NT2/D1 (cell line): ENCODE data around the gene MRPS34.

Experiments used
- DNase-seq: peaks from one replicate; pipeline ENCODE4 v3.0.0-alpha.2; 2011; ENCODE audit warnings: low read depth, low spot score
- H3K27me3 ChIP-seq: 2 replicates; pipeline ENCODE4 v1.6.0; 2011; ENCODE audit warnings: mild to moderate bottlenecking; ENCODE audit not compliant: insufficient read length, insufficient read depth
- H3K36me3 ChIP-seq: 2 replicates; pipeline ENCODE4 v1.6.1; 2011; ENCODE audit warnings: mild to moderate bottlenecking, low read length, mixed read lengths; ENCODE audit not compliant: insufficient read depth, insufficient read length
- H3K4me1 ChIP-seq: 2 replicates; pipeline ENCODE4 v1.5.1; 2011; ENCODE audit not compliant: insufficient read depth, insufficient read length
- H3K4me3 ChIP-seq: 2 replicates; pipeline ENCODE4 v1.5.1; 2011; ENCODE audit warnings: low read depth; ENCODE audit not compliant: insufficient read length
- H3K9ac ChIP-seq: 2 replicates; pipeline ENCODE4 v1.6.0; 2011; ENCODE audit warnings: low read depth; ENCODE audit not compliant: insufficient read length
- H3K9me3 ChIP-seq: 2 replicates; pipeline ENCODE4 v1.5.1; 2011; ENCODE audit warnings: mild to moderate bottlenecking, low read length; ENCODE audit not compliant: insufficient read depth
- SUZ12 ChIP-seq: IDR thresholded peaks from 2 replicates; pipeline ENCODE4 v1.6.1; 2011; ENCODE audit not compliant: insufficient read length, insufficient read depth; ENCODE audit errors: extremely low read depth
- YY1 ChIP-seq: IDR thresholded peaks from 2 replicates; pipeline ENCODE4 v1.6.1; 2011; ENCODE audit not compliant: insufficient read length, insufficient read depth
- ZNF274 ChIP-seq: IDR thresholded peaks from 2 replicates; pipeline ENCODE4 v1.6.1; 2011; ENCODE audit warnings: mild to moderate bottlenecking, low read depth, low read length

MRPS34 gene

GRCh38 chr16:1789643-1790045, 16.7 kb upstream of the MRPS34 start:
- Histone ChIP-seq H3K27me3 (no peaks in the 10 kb centered on the region), H3K9me3 (no peaks in the 10 kb centered on the region), H3K4me3 (no peak overlapping the region), H3K9ac (no peak overlapping the region), H3K36me3 (peaks cover 80% of the 10 kb centered on the region), H3K4me1 (peaks cover 4% of the 10 kb centered on the region)
- DNase-seq = no peak
- TF ChIP-seq ZNF274 (no peak), YY1 (no peak), SUZ12 (no peak)

- Histone ChIP-seq H3K4me1 (peaks cover 2% of the 10 kb centered on the region), H3K36me3 (peaks cover 86% of the 10 kb centered on the region), H3K4me3 (no peak overlapping the region), H3K27me3 (no peaks in the 10 kb centered on the region), H3K9me3 (no peaks in the 10 kb centered on the region), H3K9ac (no peak overlapping the region)
- no peak for DNase-seq
- TF ChIP-seq ZNF274 (no peak), YY1 (no peak), SUZ12 (no peak)
These were observed 15.8 kb upstream of the MRPS34 start for GRCh38 chr16:1788708-1789100.

- TF ChIP-seq ZNF274 = no peak
- TF ChIP-seq YY1 = no peak
- Histone ChIP-seq H3K4me1 (peaks cover 2% of the 10 kb centered on the region), H3K36me3 (peaks cover 86% of the 10 kb centered on the region), H3K9ac (no peak overlapping the region), H3K4me3 (no peak overlapping the region), H3K27me3 (no peaks in the 10 kb centered on the region), H3K9me3 (no peaks in the 10 kb centered on the region)
- DNase-seq = no peak
These were observed 15.3 kb upstream of the MRPS34 start for GRCh38 chr16:1788095-1788707.

GRCh38 chr16:1787322-1788094, 14.6 kb upstream of the MRPS34 start:
- H3K9ac ChIP-seq = no peak overlapping the region
- peaks cover 2% of the 10 kb centered on the region for H3K4me1 ChIP-seq
- H3K36me3 ChIP-seq = peaks cover 84% of the 10 kb centered on the region
- DNase-seq = no peak
- TF ChIP-seq YY1 = no peak
- TF ChIP-seq ZNF274 = no peak
- no peak for TF ChIP-seq SUZ12
- no peak overlapping the region for H3K4me3 ChIP-seq
- H3K9me3 ChIP-seq = no peaks in the 10 kb centered on the region
- H3K27me3 ChIP-seq = no peaks in the 10 kb centered on the region

GRCh38 chr16:1787056-1787321, 14.1 kb upstream of the MRPS34 start:
- Histone ChIP-seq H3K4me1 (peaks cover 2% of the 10 kb centered on the region), H3K9ac (no peak overlapping the region), H3K36me3 (peaks cover 79% of the 10 kb centered on the region), H3K4me3 (no peak overlapping the region), H3K9me3 (no peaks in the 10 kb centered on the region), H3K27me3 (no peaks in the 10 kb centered on the region)
- TF ChIP-seq YY1 = no peak
- TF ChIP-seq SUZ12 = no peak
- no peak for TF ChIP-seq ZNF274
- DNase-seq = no peak

- Histone ChIP-seq H3K27me3 (no peaks in the 10 kb centered on the region), H3K9me3 (no peaks in the 10 kb centered on the region), H3K4me1 (peaks cover 2% of the 10 kb centered on the region), H3K4me3 (no peak overlapping the region), H3K9ac (no peak overlapping the region), H3K36me3 (peaks cover 74% of the 10 kb centered on the region)
- TF ChIP-seq ZNF274 (no peak), SUZ12 (no peak), YY1 (no peak)
- no peak for DNase-seq
These were observed 13.5 kb upstream of the MRPS34 start for GRCh38 chr16:1786242-1787055.

GRCh38 chr16:1785846-1786170, 12.9 kb upstream of the MRPS34 start:
- no peaks in the 10 kb centered on the region for H3K27me3 ChIP-seq
- H3K9ac ChIP-seq = peak overlapping the region; percentile 32
- TF ChIP-seq SUZ12 = no peak
- TF ChIP-seq ZNF274 = no peak
- TF ChIP-seq YY1 = no peak
- H3K4me1 ChIP-seq = peaks cover 8% of the 10 kb centered on the region
- H3K4me3 ChIP-seq = no peak overlapping the region
- no peak for DNase-seq
- no peaks in the 10 kb centered on the region for H3K9me3 ChIP-seq
- peaks cover 70% of the 10 kb centered on the region for H3K36me3 ChIP-seq
